GM23248 (cell line): Measurements from ENCODE around the gene SYNJ1.

ENCODE experiments used
- EZH2 ChIP-seq: fragments of 200-600 bp; sonication (generic); IDR thresholded peaks from 2 replicates; pipeline ENCODE4 v1.6.1; 2018; ENCODE audit warnings: antibody characterized with exemption, mild to moderate bottlenecking; ENCODE audit not compliant: insufficient read depth, poor library complexity, severe bottlenecking
- EZH2phosphoT487 ChIP-seq: fragments of 200-600 bp; sonication (generic); IDR thresholded peaks from 2 replicates; pipeline ENCODE4 v1.6.1; 2018; ENCODE audit warnings: antibody characterized with exemption, moderate library complexity, mild to moderate bottlenecking, low read depth; ENCODE audit not compliant: insufficient read depth

DNA sequence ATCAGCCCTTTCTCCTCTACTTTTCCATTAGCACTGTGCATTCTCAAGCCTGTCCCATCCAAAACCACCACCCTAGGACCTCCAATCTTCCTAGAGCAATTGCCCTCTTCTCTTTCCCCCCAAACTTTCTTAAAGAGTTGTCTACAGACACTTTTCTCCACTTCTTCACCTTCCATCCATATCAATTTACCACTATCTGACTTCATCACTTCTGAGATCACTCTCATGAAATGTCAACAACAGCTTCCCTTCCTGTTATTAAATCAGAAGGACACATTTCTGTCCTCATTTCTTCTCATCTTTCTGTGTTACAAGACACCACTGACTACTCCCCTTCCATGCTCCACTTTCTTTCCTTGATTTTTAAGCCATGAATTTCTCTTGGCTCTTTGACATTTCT is 79.6 kb downstream of the SYNJ1 start:
- TF ChIP-seq EZH2 (no peak), EZH2phosphoT487 (no peak)
